Ovary (tissue), 9 donors: ENCODE measurements around the gene SORBS1. TPM values are rescaled to one million over a fixed set of nuclear protein-coding genes. Genes with fewer than 3 reads are reported as not detected.

ENCODE experiments used
- DNase-seq, 5 donors: peaks; one replicate each; pipeline ENCODE4 v3.0.0-alpha.2; 2019 to 2020
- H3K27ac ChIP-seq, 2 donors: fragments of 200-600 bp; one replicate each; pipeline versions ENCODE4 v1.5.1 to v1.8.0; 2019 to 2022
- H3K27me3 ChIP-seq: fragments of 200-600 bp; one replicate; pipeline ENCODE4 v1.8.0; 2022
- H3K36me3 ChIP-seq: fragments of 200-600 bp; sonication (generic); one replicate; pipeline ENCODE4 v1.5.1; 2019
- H3K4me1 ChIP-seq: one replicate; pipeline ENCODE4 v1.8.1; 2013; ENCODE audit warnings: mild to moderate bottlenecking, moderate library complexity; ENCODE audit not compliant: insufficient read depth
- H3K4me3 ChIP-seq: fragments of 200-600 bp; sonication (generic); one replicate; pipeline ENCODE4 v1.5.1; 2017
- H3K9me3 ChIP-seq, 2 donors: fragments of 200-600 bp in 1 of 2; sonication (generic) in 1 of 2; one replicate each; pipeline versions ENCODE4 v1.5.1 to v1.8.1; 2013 to 2019; ENCODE audit warnings: mild to moderate bottlenecking in 1 of 2, moderate library complexity in 1 of 2
- EP300 ChIP-seq: sonication (generic); formaldehyde crosslinking; IDR thresholded peaks from one replicate; pipeline ENCODE4 v1.6.1; 2017; ENCODE audit warnings: antibody characterized with exemption
- POLR2A ChIP-seq: fragments of 450-650 bp; IDR thresholded peaks from one replicate; pipeline ENCODE4 v1.6.1; 2017; ENCODE audit warnings: antibody characterized with exemption, mild to moderate bottlenecking, moderate library complexity
- WGBS, 3 donors: extraction: QIAGEN DNeasy Blood & Tissue Kit in 1 of 3; methylation state at CpG; one replicate each; pipeline versions ENCODE4 v1.1.5 to v1.1.7; 2013 to 2017; 5-methylcytosine and 5-hydroxymethylcytosine counted together
- intact Hi-C, 4 donors: fragments of 100-400 bp; cut with DNase I; formaldehyde crosslinking; loops; one replicate each; pipeline versions ENCODE4 v1.11.0 to v1.15.1; 2022 to 2023
- polyA plus RNA-seq, 2 donors: library from polyadenylated mRNA; stranded (reverse); fragments of 200-250 nt in 1 of 2; fragments of 350-450 nt in 1 of 2; fragmentation: Illumina TruSeq in 1 of 2; extraction: RNeasy Lipid Tissue Mini Kit (QIAGEN cat#74804) in 1 of 2; gene quantifications; one replicate each; pipeline ENCODE4 v1.2.3, GENCODE V29; 2013 to 2014
- total RNA-seq, 7 donors: library from RNA; depleted of rRNA in 2 of 7; stranded (reverse); fragments of >200 nt in 2 of 7; fragmentation: NEBNext Ultra II Directional in 3 of 7; extraction: Animal tissue kit (Norgen Biotek cat#: 25700) in 3 of 7; gene quantifications; one replicate each; pipeline versions ENCODE4 v1.1.0 to v1.2.4, GENCODE V29; 2016 to 2023
- TF ChIP-seq, protein P1 (sequence below), 3 donors: fragments of 450-650 bp in 2 of 3; fragments of 200-600 bp in 1 of 3; IDR thresholded peaks; one replicate each; pipeline versions ENCODE4 v1.5.1 to v1.8.0; 2016 to 2022; ENCODE audit warnings: antibody characterized with exemption in 3 of 3, mild to moderate bottlenecking in 1 of 3
- donor health status: DM: no; HTN: no; CAD: no; lungs with moderate emphysema.
- donor health status: DM: no; HTN: no; CAD: no.
- donor health status: Bipolar disorder and iron deficiency.
- donor health status: DM: yes; HTN: yes; CAD: no.
- donor health status: DM: no; HTN: no; CAD: no.
- donor health status: DM: yes; HTN: yes; CAD: no.

Gene SORBS1
- total and polyA plus RNA-seq, 9 donors = 10.7 to 156 (median 20.0) TPM

DNA sequence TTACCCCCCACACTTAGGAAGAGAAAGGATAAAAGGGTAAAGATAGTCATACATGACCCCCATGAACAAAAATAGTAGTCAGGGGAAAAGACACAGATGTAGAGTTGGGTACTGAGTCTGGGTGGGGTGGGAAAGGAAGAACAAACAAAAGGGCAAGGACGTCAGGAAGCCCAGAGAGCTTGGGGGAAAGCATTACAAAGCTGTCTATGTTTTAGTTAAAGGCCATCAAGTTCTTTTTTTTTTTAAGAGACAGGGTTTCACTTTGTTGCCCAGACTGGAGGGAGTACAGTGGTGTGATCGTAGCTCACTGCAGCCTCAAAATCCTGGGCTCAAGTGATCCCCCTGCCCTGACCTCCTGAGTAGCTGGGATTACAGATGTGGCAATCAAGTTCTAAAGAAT, 172.0 kb downstream of the SORBS1 start:
- intact Hi-C loops = no loop called here
- no peak for DNase-seq
- H3K27ac ChIP-seq = no peak overlapping the region
- TF ChIP-seq EP300 = no peak
- H3K27me3 ChIP-seq = no peaks in the 10 kb centered on the region
- H3K4me3 ChIP-seq = no peak overlapping the region
- no peaks in the 10 kb centered on the region for H3K36me3 ChIP-seq
- 58 to 70% (median 63%) methylated on average over 2 of the region's 2 CpGs for WGBS, 3 donors
- no peaks in the 10 kb centered on the region for H3K9me3 ChIP-seq
- H3K4me1 ChIP-seq = peaks cover 8% of the 10 kb centered on the region

DNA sequence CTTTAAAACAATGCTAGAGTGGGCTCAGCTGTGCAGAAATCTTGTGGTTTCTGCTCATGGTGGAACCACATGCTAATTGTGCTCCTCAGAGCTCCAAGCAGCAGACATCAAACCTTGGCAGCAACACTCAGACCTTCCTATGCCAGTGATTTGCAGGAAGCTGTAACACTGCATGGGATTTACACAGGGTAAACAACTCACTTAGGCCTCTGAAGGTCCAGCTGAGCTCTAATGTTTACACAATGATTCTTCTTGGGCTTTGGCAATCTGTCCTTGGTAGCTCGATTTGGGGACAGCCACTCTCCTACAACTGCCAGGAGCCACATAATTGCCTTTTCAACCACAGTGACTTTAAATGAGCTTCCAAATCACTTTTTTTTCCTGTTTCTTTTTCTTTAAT, 172.6 kb downstream of the SORBS1 start:
- no peak overlapping the region for H3K4me3 ChIP-seq
- H3K36me3 ChIP-seq = no peaks in the 10 kb centered on the region
- no peaks in the 10 kb centered on the region for H3K9me3 ChIP-seq
- WGBS, 3 donors = 36 to 47% (median 40%) methylated on average over 1 of the region's 1 CpG
- no peak overlapping the region for H3K27ac ChIP-seq
- no peak for TF ChIP-seq EP300
- TF ChIP-seq, protein P1, sequence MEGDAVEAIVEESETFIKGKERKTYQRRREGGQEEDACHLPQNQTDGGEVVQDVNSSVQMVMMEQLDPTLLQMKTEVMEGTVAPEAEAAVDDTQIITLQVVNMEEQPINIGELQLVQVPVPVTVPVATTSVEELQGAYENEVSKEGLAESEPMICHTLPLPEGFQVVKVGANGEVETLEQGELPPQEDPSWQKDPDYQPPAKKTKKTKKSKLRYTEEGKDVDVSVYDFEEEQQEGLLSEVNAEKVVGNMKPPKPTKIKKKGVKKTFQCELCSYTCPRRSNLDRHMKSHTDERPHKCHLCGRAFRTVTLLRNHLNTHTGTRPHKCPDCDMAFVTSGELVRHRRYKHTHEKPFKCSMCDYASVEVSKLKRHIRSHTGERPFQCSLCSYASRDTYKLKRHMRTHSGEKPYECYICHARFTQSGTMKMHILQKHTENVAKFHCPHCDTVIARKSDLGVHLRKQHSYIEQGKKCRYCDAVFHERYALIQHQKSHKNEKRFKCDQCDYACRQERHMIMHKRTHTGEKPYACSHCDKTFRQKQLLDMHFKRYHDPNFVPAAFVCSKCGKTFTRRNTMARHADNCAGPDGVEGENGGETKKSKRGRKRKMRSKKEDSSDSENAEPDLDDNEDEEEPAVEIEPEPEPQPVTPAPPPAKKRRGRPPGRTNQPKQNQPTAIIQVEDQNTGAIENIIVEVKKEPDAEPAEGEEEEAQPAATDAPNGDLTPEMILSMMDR (IDR thresholded peaks at IDR 0.05) = no peak
- no peak for TF ChIP-seq POLR2A
- no peak for DNase-seq
- H3K27me3 ChIP-seq = no peaks in the 10 kb centered on the region
- intact Hi-C loops = no loop called here
- peaks cover 7% of the 10 kb centered on the region for H3K4me1 ChIP-seq

DNA sequence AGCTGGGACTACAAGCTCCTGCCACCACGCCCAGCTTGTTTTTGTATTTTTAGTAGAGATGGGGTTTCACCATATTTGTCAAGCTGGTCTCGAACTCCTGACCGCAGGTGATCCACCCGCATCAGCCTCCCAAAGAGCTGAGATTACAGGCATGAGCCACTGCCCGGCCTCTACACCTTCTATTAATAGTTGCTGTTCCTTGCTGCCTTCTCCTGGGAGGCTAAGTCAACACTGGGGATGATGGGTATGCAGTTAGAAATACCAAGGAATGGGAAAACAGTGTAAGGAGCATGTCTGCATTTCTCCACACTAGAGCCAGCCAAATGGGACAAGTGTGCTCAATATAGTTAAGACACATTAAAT, 173.1 kb downstream of the SORBS1 start:
- H3K4me1 ChIP-seq = peaks cover 4% of the 10 kb centered on the region
- intact Hi-C loops = no loop called here
- 76 to 94% (median 87%) methylated on average over 5 of the region's 5 CpGs for WGBS, 3 donors
- H3K27me3 ChIP-seq = no peaks in the 10 kb centered on the region
- TF ChIP-seq EP300 (no peak), POLR2A (no peak)
- TF ChIP-seq, protein P1 (IDR thresholded peaks at IDR 0.05) = no peak
- H3K27ac ChIP-seq = no peak overlapping the region
- DNase-seq = no peak
- no peaks in the 10 kb centered on the region for H3K9me3 ChIP-seq
- H3K4me3 ChIP-seq = no peak overlapping the region
- no peaks in the 10 kb centered on the region for H3K36me3 ChIP-seq

DNA sequence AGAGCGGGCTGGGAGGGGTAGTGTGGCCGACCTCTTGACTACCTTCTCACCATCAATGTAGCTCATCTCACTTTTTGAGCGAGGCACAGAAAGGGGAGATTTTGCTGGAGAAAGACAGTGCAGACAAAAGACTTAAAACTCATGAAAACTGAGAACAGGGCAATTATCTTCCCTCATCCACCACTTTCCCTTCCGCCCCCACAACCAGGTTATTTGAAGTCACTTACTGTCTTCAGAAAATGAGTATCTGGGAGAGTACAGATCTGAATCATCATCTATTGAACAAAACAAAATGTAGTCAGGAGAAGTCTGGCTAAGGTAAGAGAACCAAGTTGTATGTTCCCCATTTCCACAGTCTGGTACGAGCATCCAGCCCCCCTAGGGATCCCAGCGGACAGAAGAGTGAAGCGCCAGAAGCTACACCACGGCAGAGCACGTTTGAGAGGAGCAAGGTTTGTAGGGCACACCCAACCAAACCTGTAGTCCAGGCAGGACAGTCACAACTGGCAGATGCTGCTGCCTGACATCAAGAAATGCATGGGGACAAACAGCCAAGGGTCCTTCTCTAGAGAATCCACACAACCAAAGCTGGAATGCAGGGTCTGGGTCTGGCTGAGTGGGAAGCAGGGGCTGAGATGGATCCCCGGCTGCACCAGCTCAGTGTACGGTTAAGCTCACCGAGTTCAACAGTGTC, 177.0 kb downstream of the SORBS1 start:
- 93 to 94% (median 93%) methylated on average over 12 of the region's 12 CpGs for WGBS, 3 donors
- Histone ChIP-seq H3K4me1 (no peaks in the 10 kb centered on the region), H3K27me3 (no peaks in the 10 kb centered on the region), H3K27ac (no peak overlapping the region), H3K9me3 (no peaks in the 10 kb centered on the region), H3K36me3 (no peaks in the 10 kb centered on the region), H3K4me3 (no peak overlapping the region)
- TF ChIP-seq, protein P1 (IDR thresholded peaks at IDR 0.05) = no peak
- TF ChIP-seq EP300 (no peak), POLR2A (no peak)
- no peak for DNase-seq
- intact Hi-C loops = no loop called here

DNA sequence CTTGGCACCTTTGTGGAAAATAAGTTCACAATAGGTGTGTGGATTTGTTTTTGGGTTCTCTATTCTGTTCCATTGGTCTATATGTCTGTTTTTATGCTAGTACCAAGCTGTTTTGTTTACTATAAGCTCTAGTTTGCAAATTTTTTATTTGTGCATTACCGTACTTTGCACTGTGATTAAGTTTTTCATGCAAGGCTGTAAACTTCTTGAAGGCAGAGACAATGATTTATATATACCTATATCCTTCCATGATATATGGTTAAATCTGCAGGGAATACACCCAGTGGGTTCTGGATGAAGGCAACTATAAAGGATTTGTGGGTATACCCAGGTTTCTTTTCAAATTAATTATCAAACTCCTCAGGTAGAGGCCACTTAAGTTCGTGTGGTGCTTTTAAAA, 178.6 kb downstream of the SORBS1 start:
- Histone ChIP-seq H3K36me3 (no peaks in the 10 kb centered on the region), H3K27ac (no peak overlapping the region)
- TF ChIP-seq EP300 = no peak
- TF ChIP-seq POLR2A = no peak
- TF ChIP-seq, protein P1 (IDR thresholded peaks at IDR 0.05) = no peak

More for the DNA sequence above, 178.6 kb downstream of the SORBS1 start:
- WGBS, 3 donors = 91 to 94% (median 91%) methylated on average over 2 of the region's 2 CpGs
- DNase-seq = no peak
- Histone ChIP-seq H3K9me3 (no peaks in the 10 kb centered on the region), H3K4me3 (no peak overlapping the region), H3K4me1 (no peaks in the 10 kb centered on the region), H3K27me3 (no peaks in the 10 kb centered on the region)
- intact Hi-C loops = no loop called here
